Gastroesophageal sphincter (tissue), 4 donors: ENCODE data around the gene SLC35E2B. TPM values are rescaled to one million over a fixed set of nuclear protein-coding genes. Genes with fewer than 3 reads are reported as not detected.
A peak's percentile ranks its signal among the peaks of the same experiment; 100 is the strongest.
"Not testable (repeated sequence)": the region's sequence is repeated elsewhere in the genome, so short reads cannot be mapped to it uniquely, and the experiment has no call there.

Experiments
- ATAC-seq: fragments of 150-250 bp; one replicate; pipeline ENCODE4 v1.9.1; 2016; ENCODE audit warnings: mild to moderate bottlenecking, moderate library complexity
- H3K27ac ChIP-seq, 4 donors: fragments of 200-600 bp; sonication (generic) in 3 of 4; 1 replicate in 3 of 4; 2 replicates in 1 of 4; pipeline ENCODE4 v1.5.1; 2016 to 2019
- H3K27me3 ChIP-seq: fragments of 200-600 bp; sonication (generic); one replicate; pipeline ENCODE4 v1.5.1; 2019
- H3K36me3 ChIP-seq, 2 donors: fragments of 200-600 bp; sonication (generic); one replicate each; pipeline ENCODE4 v1.5.1; 2019; ENCODE audit warnings: control low read depth in 1 of 2
- H3K4me1 ChIP-seq, 3 donors: fragments of 200-600 bp; sonication (generic); 1 replicate in 2 of 3; 2 replicates in 1 of 3; pipeline ENCODE4 v1.5.1; 2016 to 2019; ENCODE audit warnings: control low read depth in 2 of 3
- H3K4me3 ChIP-seq, 2 donors: fragments of 200-600 bp; sonication (generic); one replicate each; pipeline ENCODE4 v1.5.1; 2019; ENCODE audit warnings: mild to moderate bottlenecking in 1 of 2, moderate library complexity in 1 of 2
- H3K9me3 ChIP-seq, 3 donors: fragments of 200-600 bp; sonication (generic); one replicate each; pipeline ENCODE4 v1.5.1; 2017 to 2019; ENCODE audit warnings: control low read depth in 2 of 3
- EP300 ChIP-seq: sonication (generic); formaldehyde crosslinking; IDR thresholded peaks from one replicate; pipeline ENCODE4 v1.6.1; 2017; ENCODE audit warnings: antibody characterized with exemption, mild to moderate bottlenecking
- POLR2A ChIP-seq, 2 donors: fragments of 450-650 bp; IDR thresholded peaks; one replicate each; pipeline ENCODE4 v1.6.1; 2017; ENCODE audit warnings: antibody characterized with exemption in 2 of 2, mild to moderate bottlenecking in 2 of 2, moderate library complexity in 1 of 2
- POLR2AphosphoS5 ChIP-seq: sonication (generic); formaldehyde crosslinking; IDR thresholded peaks from one replicate; pipeline ENCODE4 v1.6.1; 2017; ENCODE audit warnings: antibody characterized with exemption
- WGBS, 2 donors: methylation state at CpG; one replicate each; pipeline ENCODE4 v1.1.5; 2018; ENCODE audit warnings: low coverage in 1 of 2; 5-methylcytosine and 5-hydroxymethylcytosine counted together
- total RNA-seq, 4 donors: library from RNA; depleted of rRNA; stranded (reverse); fragments of >200 nt; gene quantifications; one replicate each; pipeline ENCODE4 v1.1.0, GENCODE V29; 2016
- TF ChIP-seq, protein P1 (sequence below), 4 experiments: fragments of 200-600 bp in 2 of 4; fragments of 450-650 bp in 2 of 4; sonication (generic) in 1 of 4; IDR thresholded peaks; one replicate each; pipeline ENCODE4 v1.5.1; 2017 to 2019; ENCODE audit warnings: antibody characterized with exemption in 4 of 4, mild to moderate bottlenecking in 2 of 4, moderate library complexity in 2 of 4

The SLC35E2B gene
- total RNA-seq: 10 to 100 TPM; 18.7 to 56.9 (median 37.9) TPM

- peaks cover 0 to 20% (median 0%) of the 10 kb centered on the region in 3 donors for H3K4me1 ChIP-seq
- H3K36me3 ChIP-seq, H3K9me3 ChIP-seq, H3K27me3 ChIP-seq: not testable (repeated sequence)
- peak within 1 kb of the TSS; percentile 52 to 60 for H3K4me3 ChIP-seq
- no CpG with 5 or more reads among the region's 98 CpGs for WGBS, 2 donors
- peak; percentile 93 for ATAC-seq
- H3K27ac ChIP-seq: peak within 1 kb of the TSS; percentile 62 to 91 (median 88)
- TF ChIP-seq POLR2AphosphoS5 (peak; percentile 75), POLR2A (IDR thresholded peaks at IDR 0.05) (peak in 1 of 2 donors; percentile 29)
- TF ChIP-seq, protein P1, sequence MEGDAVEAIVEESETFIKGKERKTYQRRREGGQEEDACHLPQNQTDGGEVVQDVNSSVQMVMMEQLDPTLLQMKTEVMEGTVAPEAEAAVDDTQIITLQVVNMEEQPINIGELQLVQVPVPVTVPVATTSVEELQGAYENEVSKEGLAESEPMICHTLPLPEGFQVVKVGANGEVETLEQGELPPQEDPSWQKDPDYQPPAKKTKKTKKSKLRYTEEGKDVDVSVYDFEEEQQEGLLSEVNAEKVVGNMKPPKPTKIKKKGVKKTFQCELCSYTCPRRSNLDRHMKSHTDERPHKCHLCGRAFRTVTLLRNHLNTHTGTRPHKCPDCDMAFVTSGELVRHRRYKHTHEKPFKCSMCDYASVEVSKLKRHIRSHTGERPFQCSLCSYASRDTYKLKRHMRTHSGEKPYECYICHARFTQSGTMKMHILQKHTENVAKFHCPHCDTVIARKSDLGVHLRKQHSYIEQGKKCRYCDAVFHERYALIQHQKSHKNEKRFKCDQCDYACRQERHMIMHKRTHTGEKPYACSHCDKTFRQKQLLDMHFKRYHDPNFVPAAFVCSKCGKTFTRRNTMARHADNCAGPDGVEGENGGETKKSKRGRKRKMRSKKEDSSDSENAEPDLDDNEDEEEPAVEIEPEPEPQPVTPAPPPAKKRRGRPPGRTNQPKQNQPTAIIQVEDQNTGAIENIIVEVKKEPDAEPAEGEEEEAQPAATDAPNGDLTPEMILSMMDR (IDR thresholded peaks at IDR 0.05): peak in 2 of 4 experiments; percentile 16 to 25
Observed at GRCh38 chr1:1692714-1693647, at the start of gene SLC35E2B. TSS of gene SLC35E2B (minus strand) at chr1:1692795. CDS start at chr1:1676699, 16,096 bp downstream.

- H3K4me1 ChIP-seq, H3K9me3 ChIP-seq, H3K27me3 ChIP-seq, H3K4me3 ChIP-seq: not testable (repeated sequence)
- Histone ChIP-seq H3K36me3 (peaks cover 0 to 35% of the 10 kb centered on the region in 2 donors), H3K27ac (peak overlapping the region in 2 of 4 donors; percentile 60 to 63)
- WGBS, 2 donors: 41 to 100% methylated on average over 2 to 10 of the region's 12 CpGs
- TF ChIP-seq POLR2AphosphoS5: peak; percentile 81
- ATAC-seq: peak; percentile 26
Observed at GRCh38 chr1:1741013-1741412, 48.4 kb upstream of the SLC35E2B start.

DNA sequence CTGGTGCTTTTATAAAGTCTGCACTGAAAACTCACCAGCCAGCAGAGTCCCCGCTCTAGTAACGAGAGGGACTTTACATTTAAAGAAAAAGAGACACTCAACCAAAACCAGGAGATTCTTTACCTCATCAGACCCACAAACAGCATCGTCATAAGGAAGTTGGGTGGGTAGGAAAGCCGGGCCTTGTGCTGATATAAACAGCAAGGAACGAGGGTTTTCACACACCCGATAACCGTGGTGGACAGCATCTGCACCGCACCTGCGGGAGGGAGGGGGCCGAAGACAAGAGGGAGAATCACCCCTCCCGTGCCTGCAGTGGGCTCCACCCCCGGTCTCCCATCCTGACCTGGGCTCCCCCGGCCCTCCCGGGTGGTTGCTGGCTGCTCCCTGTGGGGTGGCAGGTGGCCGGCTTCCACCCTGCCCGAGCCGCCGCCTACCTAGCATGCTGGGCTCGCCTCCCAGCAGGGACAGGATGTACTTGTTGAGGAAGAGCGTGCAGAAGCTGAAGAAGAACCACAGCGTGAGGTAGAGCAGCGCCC is 46.3 kb upstream of the SLC35E2B start:
- H3K4me1 ChIP-seq, H3K9me3 ChIP-seq, H3K27me3 ChIP-seq, H3K4me3 ChIP-seq, ATAC-seq, H3K27ac ChIP-seq: not testable (repeated sequence)
- peaks cover 0 to 49% of the 10 kb centered on the region in 2 donors for H3K36me3 ChIP-seq
- WGBS, 2 donors: no CpG with 5 or more reads among the region's 22 CpGs

GRCh38 chr1:1737675-1738590 is 45.3 kb upstream of the SLC35E2B start:
- H3K36me3 ChIP-seq: peaks cover 0 to 55% of the 10 kb centered on the region in 2 donors
- H3K4me1 ChIP-seq, ATAC-seq, H3K9me3 ChIP-seq, H3K27me3 ChIP-seq, H3K27ac ChIP-seq, H3K4me3 ChIP-seq: not testable (repeated sequence)
- WGBS, 2 donors: 94% methylated on average over 7 of the region's 44 CpGs; no CpG with 5 or more reads in 1 of the 2 donors

GRCh38 chr1:1732381-1732780 is 39.8 kb upstream of the SLC35E2B start:
- WGBS, 2 donors: 92% methylated on average over 15 of the region's 17 CpGs
- H3K4me1 ChIP-seq: no peaks in the 10 kb centered on the region
- H3K36me3 ChIP-seq: peaks cover 0 to 66% of the 10 kb centered on the region in 2 donors
- no peak overlapping the region for H3K4me3 ChIP-seq
- H3K27ac ChIP-seq: no peak overlapping the region
- TF ChIP-seq POLR2A (IDR thresholded peaks at IDR 0.05) (no peak), EP300 (no peak), POLR2AphosphoS5 (no peak)
- TF ChIP-seq, protein P1 (IDR thresholded peaks at IDR 0.05): no peak
- H3K9me3 ChIP-seq: no peaks in the 10 kb centered on the region
- no peaks in the 10 kb centered on the region for H3K27me3 ChIP-seq
- no peak for ATAC-seq

DNA sequence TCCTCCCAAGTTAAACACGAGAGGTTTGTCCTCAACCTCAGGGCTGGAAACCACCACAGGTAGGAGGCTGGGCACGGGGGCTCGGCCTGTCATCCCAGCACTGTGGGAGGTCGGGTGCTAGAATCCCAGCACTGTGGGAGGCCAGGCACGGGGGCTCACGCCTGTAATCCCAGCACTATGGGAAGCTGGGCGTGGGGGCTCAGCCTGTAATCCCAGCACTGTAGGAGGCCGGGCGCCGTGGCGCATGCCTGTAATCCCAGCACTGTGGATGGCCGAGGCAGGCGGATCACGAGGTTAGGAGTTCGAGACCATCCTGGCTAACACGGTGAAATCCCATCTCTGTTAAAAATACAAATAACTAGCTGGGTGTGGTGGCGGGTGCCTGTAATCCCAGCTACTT is 38.3 kb upstream of the SLC35E2B start:
- Histone ChIP-seq H3K4me1 (no peaks in the 10 kb centered on the region), H3K9me3 (no peaks in the 10 kb centered on the region), H3K36me3 (peaks cover 0 to 51% of the 10 kb centered on the region in 2 donors), H3K27ac (no peak overlapping the region), H3K4me3 (no peak overlapping the region), H3K27me3 (no peaks in the 10 kb centered on the region)
- WGBS, 2 donors: 71% methylated on average over 1 of the region's 17 CpGs; no CpG with 5 or more reads in 1 of the 2 donors
- no peak for ATAC-seq
- TF ChIP-seq POLR2AphosphoS5: no peak
- TF ChIP-seq, protein P1 (IDR thresholded peaks at IDR 0.05): no peak
- no peak for TF ChIP-seq POLR2A (IDR thresholded peaks at IDR 0.05)
- TF ChIP-seq EP300: no peak

DNA sequence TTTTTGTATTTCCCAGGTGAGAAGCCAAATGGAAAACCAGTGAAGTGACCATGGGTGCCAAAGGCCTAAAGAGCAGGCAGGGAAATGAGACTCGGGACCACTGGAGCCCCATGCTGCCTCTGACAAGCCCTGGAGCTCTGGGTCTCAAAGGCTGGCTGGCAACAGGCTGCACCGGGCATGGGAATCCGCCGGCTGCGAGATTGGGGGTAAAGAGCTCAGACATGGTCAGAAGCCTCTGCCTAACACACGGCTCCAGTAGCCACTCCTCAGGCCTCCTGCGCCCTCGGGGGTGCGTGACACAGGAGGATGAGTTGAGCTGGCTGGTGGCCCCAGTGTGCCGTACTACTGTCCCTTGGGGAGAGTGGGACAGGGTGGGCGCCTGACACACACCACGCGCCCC is 37.6 kb upstream of the SLC35E2B start:
- not testable (repeated sequence) for H3K27ac ChIP-seq, H3K4me1 ChIP-seq, H3K27me3 ChIP-seq, ATAC-seq, H3K9me3 ChIP-seq, H3K4me3 ChIP-seq
- 81% methylated on average over 5 of the region's 13 CpGs; no CpG with 5 or more reads in 1 of the 2 donors for WGBS, 2 donors
- peaks cover 0 to 48% of the 10 kb centered on the region in 2 donors for H3K36me3 ChIP-seq

- Histone ChIP-seq H3K36me3 (peaks cover 0 to 42% of the 10 kb centered on the region in 2 donors), H3K27ac (peak overlapping the region in 2 of 4 donors; percentile 47 to 51)
- H3K9me3 ChIP-seq, H3K4me1 ChIP-seq, ATAC-seq, H3K27me3 ChIP-seq, H3K4me3 ChIP-seq: not testable (repeated sequence)
- WGBS, 2 donors: 87% methylated on average over 9 of the region's 18 CpGs; no CpG with 5 or more reads in 1 of the 2 donors
Observed at GRCh38 chr1:1729116-1729816, 36.7 kb upstream of the SLC35E2B start.
